NCI-H146 treated with DMSO at 0.1 percent for 48 hours (cell line): ENCODE measurements around the gene NCAM2.
"Not testable (repeated sequence)": the region's sequence is repeated elsewhere in the genome, so short reads cannot be mapped to it uniquely, and the experiment has no call there.

Experiments used
- DNase-seq: peaks from one replicate; lab custom pipeline; 2025; ENCODE audit not compliant: unreplicated experiment; lab: John Stamatoyannopoulos, UW

Gene NCAM2

GRCh38 chr21:21102896-21103295 lies 104.7 kb downstream of the NCAM2 start:
- DNase-seq: no peak

GRCh38 chr21:21103692-21104091 lies 105.5 kb downstream of the NCAM2 start:
- DNase-seq: no peak

GRCh38 chr21:21109736-21110135 lies 111.5 kb downstream of the NCAM2 start:
- no peak for DNase-seq

GRCh38 chr21:21111309-21111920 lies 113.2 kb downstream of the NCAM2 start:
- no peak for DNase-seq

GRCh38 chr21:21114461-21114860 lies 116.3 kb downstream of the NCAM2 start:
- no peak for DNase-seq

- no peak for DNase-seq
Measured at GRCh38 chr21:21119091-21119490, 120.9 kb downstream of the NCAM2 start.

GRCh38 chr21:21122680-21123079 lies 124.5 kb downstream of the NCAM2 start:
- DNase-seq: no peak

- no peak for DNase-seq
Measured at GRCh38 chr21:21132390-21132789, 134.2 kb downstream of the NCAM2 start.

- DNase-seq: no peak
Measured at GRCh38 chr21:21137986-21138385, 139.8 kb downstream of the NCAM2 start.

GRCh38 chr21:21146587-21147373 lies 148.6 kb downstream of the NCAM2 start:
- no peak for DNase-seq

- DNase-seq: no peak
Measured at GRCh38 chr21:21147374-21147745, 149.2 kb downstream of the NCAM2 start.

- DNase-seq: no peak
Measured at GRCh38 chr21:21148009-21148408, 149.8 kb downstream of the NCAM2 start.

- no peak for DNase-seq
Measured at GRCh38 chr21:21148514-21148913, 150.3 kb downstream of the NCAM2 start.

- DNase-seq: not testable (repeated sequence)
Measured at GRCh38 chr21:21149445-21149844, 151.2 kb downstream of the NCAM2 start.

GRCh38 chr21:21151231-21151630 lies 153.0 kb downstream of the NCAM2 start:
- no peak for DNase-seq

GRCh38 chr21:21156397-21156796 lies 158.2 kb downstream of the NCAM2 start:
- DNase-seq: no peak

- DNase-seq: no peak
Measured at GRCh38 chr21:21156957-21157356, 158.7 kb downstream of the NCAM2 start.

GRCh38 chr21:21158376-21158918 lies 160.2 kb downstream of the NCAM2 start:
- DNase-seq: no peak

- DNase-seq: no peak
Measured at GRCh38 chr21:21159253-21159899, 161.2 kb downstream of the NCAM2 start.

GRCh38 chr21:21162786-21163185 lies 164.6 kb downstream of the NCAM2 start:
- DNase-seq: no peak

GRCh38 chr21:21163904-21164303 lies 165.7 kb downstream of the NCAM2 start:
- peak; percentile 13 for DNase-seq

- no peak for DNase-seq
Measured at GRCh38 chr21:21165063-21165645, 166.9 kb downstream of the NCAM2 start.
